ENCODE measurements around the gene ING3.

ING3 gene

DNA sequence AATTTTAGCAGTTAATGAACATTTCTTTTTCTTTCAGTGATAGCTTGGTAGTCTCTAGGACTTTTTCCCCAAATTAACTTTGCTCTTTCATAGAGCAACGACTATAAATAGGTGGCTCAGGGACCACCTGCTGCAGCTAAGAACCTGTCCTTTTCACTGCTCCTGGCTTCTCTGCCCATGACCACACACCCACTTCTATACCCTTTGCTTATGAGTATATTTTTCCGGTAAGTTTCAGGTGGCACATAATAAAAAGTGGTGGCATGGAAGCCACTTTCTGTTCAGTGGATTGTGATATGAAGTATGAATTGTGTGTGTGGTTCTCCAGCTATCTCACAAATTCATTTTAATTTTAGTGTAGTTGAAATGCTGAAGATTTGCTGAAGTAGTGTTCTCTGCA is 1.2 kb downstream of the ING3 start:
- TF ChIP-seq, protein P1, sequence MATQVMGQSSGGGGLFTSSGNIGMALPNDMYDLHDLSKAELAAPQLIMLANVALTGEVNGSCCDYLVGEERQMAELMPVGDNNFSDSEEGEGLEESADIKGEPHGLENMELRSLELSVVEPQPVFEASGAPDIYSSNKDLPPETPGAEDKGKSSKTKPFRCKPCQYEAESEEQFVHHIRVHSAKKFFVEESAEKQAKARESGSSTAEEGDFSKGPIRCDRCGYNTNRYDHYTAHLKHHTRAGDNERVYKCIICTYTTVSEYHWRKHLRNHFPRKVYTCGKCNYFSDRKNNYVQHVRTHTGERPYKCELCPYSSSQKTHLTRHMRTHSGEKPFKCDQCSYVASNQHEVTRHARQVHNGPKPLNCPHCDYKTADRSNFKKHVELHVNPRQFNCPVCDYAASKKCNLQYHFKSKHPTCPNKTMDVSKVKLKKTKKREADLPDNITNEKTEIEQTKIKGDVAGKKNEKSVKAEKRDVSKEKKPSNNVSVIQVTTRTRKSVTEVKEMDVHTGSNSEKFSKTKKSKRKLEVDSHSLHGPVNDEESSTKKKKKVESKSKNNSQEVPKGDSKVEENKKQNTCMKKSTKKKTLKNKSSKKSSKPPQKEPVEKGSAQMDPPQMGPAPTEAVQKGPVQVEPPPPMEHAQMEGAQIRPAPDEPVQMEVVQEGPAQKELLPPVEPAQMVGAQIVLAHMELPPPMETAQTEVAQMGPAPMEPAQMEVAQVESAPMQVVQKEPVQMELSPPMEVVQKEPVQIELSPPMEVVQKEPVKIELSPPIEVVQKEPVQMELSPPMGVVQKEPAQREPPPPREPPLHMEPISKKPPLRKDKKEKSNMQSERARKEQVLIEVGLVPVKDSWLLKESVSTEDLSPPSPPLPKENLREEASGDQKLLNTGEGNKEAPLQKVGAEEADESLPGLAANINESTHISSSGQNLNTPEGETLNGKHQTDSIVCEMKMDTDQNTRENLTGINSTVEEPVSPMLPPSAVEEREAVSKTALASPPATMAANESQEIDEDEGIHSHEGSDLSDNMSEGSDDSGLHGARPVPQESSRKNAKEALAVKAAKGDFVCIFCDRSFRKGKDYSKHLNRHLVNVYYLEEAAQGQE (IDR thresholded peaks at IDR 0.05; ENCODE audit: insufficient read depth in 1 of 2, low read depth in 2 of 2, low read length in 2 of 2), result no peak
- TF ChIP-seq TAF1 (IDR thresholded peaks at IDR 0.05; ENCODE audit: borderline replicate concordance, insufficient read depth, low read length) (no peak), POLR2AphosphoS5 (IDR thresholded peaks at IDR 0.05; ENCODE audit: low read depth, low read length) (no peak), FOXP2 (optimal IDR thresholded peaks at IDR 0.05; ENCODE audit: borderline replicate concordance, extremely low read depth, extremely low read length, insufficient read depth) (no peak), SIN3A (IDR thresholded peaks at IDR 0.05; ENCODE audit: borderline replicate concordance, insufficient read depth, low read length) (no peak)

GRCh38 chr7:120955577-120956149 is 5.1 kb downstream of the ING3 start:
- no peak for TF ChIP-seq SIN3A (IDR thresholded peaks at IDR 0.05; ENCODE audit: borderline replicate concordance, insufficient read depth, low read length)
- no peak for TF ChIP-seq TAF1 (IDR thresholded peaks at IDR 0.05; ENCODE audit: borderline replicate concordance, insufficient read depth, low read length)
- TF ChIP-seq FOXP2 (optimal IDR thresholded peaks at IDR 0.05; ENCODE audit: borderline replicate concordance, extremely low read depth, extremely low read length, insufficient read depth), result no peak
- TF ChIP-seq POLR2AphosphoS5 (IDR thresholded peaks at IDR 0.05; ENCODE audit: low read depth, low read length), result no peak

GRCh38 chr7:120959929-120960484 is 9.4 kb downstream of the ING3 start:
- TF ChIP-seq, protein P1 (IDR thresholded peaks at IDR 0.05; ENCODE audit: insufficient read depth in 1 of 2, low read depth in 2 of 2, low read length in 2 of 2), result no peak
- no peak for TF ChIP-seq FOXP2 (optimal IDR thresholded peaks at IDR 0.05; ENCODE audit: borderline replicate concordance, extremely low read depth, extremely low read length, insufficient read depth)
- TF ChIP-seq TAF1 (IDR thresholded peaks at IDR 0.05; ENCODE audit: borderline replicate concordance, insufficient read depth, low read length), result no peak
- no peak for TF ChIP-seq SIN3A (IDR thresholded peaks at IDR 0.05; ENCODE audit: borderline replicate concordance, insufficient read depth, low read length)
- TF ChIP-seq POLR2AphosphoS5 (IDR thresholded peaks at IDR 0.05; ENCODE audit: low read depth, low read length), result no peak

DNA sequence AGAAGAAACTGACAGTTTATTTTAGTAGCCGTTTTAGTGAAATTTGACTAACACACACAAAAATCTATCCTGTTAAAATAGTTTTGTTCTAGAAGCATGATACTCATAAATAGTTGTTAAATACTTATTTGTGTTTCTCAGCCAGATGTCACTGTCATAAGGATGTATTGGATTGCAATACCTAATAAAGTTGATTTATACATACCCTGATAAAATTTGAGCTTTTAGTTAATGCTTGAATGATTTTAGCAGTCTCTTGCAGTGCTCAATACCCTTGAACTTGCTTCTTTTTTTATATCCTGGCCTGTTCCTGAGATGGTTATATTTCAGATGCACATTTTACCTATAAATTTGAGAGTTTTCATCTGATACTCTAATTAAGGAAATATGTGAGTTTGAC is 10.1 kb downstream of the ING3 start:
- no peak for TF ChIP-seq POLR2AphosphoS5 (IDR thresholded peaks at IDR 0.05; ENCODE audit: low read depth, low read length)
- TF ChIP-seq FOXP2 (optimal IDR thresholded peaks at IDR 0.05; ENCODE audit: borderline replicate concordance, extremely low read depth, extremely low read length, insufficient read depth), result no peak
- TF ChIP-seq, protein P1 (IDR thresholded peaks at IDR 0.05; ENCODE audit: insufficient read depth in 1 of 2, low read depth in 2 of 2, low read length in 2 of 2), result no peak
- no peak for TF ChIP-seq SIN3A (IDR thresholded peaks at IDR 0.05; ENCODE audit: borderline replicate concordance, insufficient read depth, low read length)
- TF ChIP-seq TAF1 (IDR thresholded peaks at IDR 0.05; ENCODE audit: borderline replicate concordance, insufficient read depth, low read length), result no peak

- TF ChIP-seq TAF1 (IDR thresholded peaks at IDR 0.05; ENCODE audit: borderline replicate concordance, insufficient read depth, low read length) (no peak), POLR2AphosphoS5 (IDR thresholded peaks at IDR 0.05; ENCODE audit: low read depth, low read length) (no peak), SIN3A (IDR thresholded peaks at IDR 0.05; ENCODE audit: borderline replicate concordance, insufficient read depth, low read length) (no peak), FOXP2 (optimal IDR thresholded peaks at IDR 0.05; ENCODE audit: borderline replicate concordance, extremely low read depth, extremely low read length, insufficient read depth) (no peak)
- TF ChIP-seq, protein P1 (IDR thresholded peaks at IDR 0.05; ENCODE audit: insufficient read depth in 1 of 2, low read depth in 2 of 2, low read length in 2 of 2), result no peak
Measured at GRCh38 chr7:120961638-120962173, 11.1 kb downstream of the ING3 start.

Data from PFSK-1 (cell line).